ENCODE results near the gene GSTA2.
"Not testable (repeated sequence)": the region's sequence is repeated elsewhere in the genome, so short reads cannot be mapped to it uniquely, and the experiment has no call there.

Gene GSTA2

DNA sequence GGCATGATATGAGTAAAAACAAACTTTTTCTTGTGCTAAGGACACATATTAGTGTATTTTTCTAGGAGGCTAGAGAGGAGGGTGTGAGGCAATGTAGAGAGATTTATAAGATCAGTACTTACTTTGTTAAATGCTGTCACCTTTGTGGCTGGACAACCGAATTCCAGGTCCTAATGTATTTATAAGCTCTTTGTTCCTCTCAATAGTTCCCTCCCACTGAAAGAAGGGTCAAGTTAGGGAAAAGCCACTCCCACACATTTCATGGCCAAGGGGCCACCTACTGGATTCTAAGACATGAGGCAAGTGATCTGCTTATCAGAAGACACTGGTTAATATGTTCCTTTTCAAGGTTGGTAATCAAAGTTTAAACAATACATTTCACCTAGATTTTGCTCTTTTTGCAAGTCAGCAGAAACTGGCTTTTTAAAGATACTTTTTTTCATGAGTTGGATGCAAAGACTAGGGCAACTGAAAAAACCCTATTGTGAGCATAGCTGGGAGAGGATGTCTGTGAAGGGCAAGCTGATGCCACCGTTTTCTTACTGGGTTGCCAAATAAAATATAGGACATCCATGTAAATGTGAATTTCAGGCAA, at the start of gene GSTA2:
TSS of gene GSTA2 (minus strand) at position 154 of the 595 bp plus-strand sequence. CDS start 5,528 bp downstream, outside the sequence.
- DNase-seq (ENCODE audit: low read depth in 3 of 3), result not testable (repeated sequence)

DNA sequence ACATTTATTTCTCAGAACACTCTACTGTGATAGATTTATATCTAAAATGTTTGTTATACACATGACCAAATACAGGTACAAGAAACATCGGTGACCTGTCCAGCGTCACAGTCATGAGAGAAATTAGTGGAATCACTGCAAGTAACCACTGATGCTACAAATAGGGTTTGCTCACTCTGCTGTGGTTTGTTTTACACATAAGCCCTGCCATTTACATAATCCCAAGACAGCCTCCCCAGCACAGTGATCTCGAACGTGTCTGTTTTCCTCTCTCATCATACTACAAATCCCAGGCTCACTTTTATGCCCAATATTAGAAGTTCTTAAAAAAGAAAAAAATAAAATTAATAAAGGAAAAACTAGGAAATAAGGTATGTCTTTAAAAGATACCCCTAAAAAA, 46.5 kb upstream of the GSTA2 start:
- DNase-seq (ENCODE audit: low read depth in 3 of 3), result not testable (repeated sequence)

DNA sequence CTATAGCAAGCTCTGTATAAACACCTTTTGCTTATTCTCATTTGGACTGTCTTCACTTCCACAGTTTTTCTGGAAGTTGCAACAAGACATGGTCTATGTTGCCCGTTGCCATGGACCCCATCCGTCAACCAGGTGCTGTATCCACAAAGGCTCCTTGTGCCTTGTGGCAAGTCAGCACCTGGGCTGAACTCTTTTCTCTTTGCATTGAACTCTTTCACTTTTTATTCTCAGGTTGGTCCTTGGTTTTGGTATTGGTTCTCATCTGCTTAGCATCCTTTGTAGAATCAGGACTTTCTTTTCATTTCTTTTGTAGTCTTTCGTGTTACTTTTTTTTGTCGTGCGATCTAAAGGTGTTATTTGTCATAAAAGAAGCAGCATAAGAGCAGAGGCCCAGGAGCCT, 45.4 kb upstream of the GSTA2 start:
- no peak for DNase-seq (ENCODE audit: low read depth in 3 of 3)

DNA sequence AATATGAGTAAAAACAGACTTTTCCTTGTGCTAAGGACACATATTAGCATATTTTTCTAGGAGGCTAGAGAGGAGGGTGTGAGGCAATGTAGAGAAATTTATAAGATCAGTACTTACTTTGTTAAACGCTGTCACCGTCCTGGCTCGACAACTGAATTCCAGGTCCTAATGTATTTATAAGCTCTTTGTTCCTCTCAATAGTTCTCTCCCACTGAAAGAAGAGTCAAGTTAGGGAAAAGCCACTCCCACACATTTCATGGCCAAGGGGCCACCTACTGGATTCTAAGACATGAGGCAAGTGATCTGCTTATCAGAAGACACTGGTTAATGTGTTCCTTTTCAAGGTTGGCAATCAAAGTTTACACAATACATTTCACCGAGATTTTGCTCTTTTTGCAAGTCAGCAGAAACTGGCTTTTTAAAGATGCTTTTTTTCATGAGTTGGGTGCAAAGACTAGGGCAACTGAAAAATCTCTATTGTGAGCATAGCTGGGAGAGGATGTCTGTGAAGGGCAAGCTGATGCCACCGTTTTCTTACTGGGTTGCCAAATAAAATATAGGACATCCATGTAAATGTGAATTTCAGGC, 40.5 kb upstream of the GSTA2 start, which contains the start of gene GSTA1:
TSS of gene GSTA1 (minus strand) at position 149 of the 588 bp plus-strand sequence. CDS start 4,549 bp downstream, outside the sequence.
- not testable (repeated sequence) for DNase-seq (ENCODE audit: low read depth in 3 of 3)

DNA sequence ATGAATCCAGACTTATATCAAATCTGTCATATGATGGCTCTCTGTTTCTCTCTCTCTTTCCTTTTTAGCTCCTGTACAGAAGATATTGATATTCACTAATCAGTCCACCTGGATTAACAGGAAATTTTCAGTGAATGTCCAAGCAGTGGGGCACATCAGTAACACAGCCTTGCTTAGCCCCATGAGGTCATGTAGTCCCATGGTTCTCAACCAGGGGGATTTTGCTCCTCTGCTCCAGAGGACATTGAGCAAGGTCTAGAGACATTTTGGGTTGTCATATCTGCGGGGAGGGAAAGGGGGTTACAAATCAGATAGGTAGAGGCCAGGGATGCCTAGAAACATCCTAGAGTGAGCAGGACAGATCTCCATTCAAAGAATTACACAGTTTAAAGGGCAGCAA, 39.5 kb upstream of the GSTA2 start:
- no peak for DNase-seq (ENCODE audit: low read depth in 3 of 3)

DNA sequence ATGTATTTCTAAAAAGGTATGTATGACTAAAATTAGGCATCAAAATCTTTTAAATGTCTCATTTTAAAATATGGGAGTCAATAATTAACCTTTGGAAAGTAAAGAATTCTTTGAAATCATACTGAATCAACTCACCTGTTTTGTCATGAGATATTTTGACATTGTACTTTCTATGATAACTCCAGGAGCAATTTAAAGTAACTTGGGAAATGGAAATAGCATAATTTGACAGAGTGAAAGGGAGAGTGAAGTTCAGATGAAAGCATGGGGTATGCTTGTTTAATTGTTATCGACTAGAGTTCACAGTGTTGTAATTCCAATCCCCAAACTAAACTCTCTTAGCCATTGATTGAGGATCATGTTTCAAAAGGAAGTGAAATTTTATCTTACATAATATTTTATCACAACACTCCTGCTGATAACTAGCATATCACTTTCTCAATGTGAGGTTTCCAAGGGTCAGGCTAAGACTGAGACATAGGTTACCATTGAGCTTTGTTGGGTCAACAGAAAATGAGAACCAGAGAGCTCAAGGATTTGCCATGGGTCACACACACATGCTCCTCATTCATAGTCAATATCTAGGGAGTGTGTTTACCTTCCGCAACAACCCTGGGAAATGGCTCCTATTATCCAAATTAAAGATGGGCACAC, 38.0 kb upstream of the GSTA2 start:
- no peak for DNase-seq (ENCODE audit: low read depth in 3 of 3)

DNA sequence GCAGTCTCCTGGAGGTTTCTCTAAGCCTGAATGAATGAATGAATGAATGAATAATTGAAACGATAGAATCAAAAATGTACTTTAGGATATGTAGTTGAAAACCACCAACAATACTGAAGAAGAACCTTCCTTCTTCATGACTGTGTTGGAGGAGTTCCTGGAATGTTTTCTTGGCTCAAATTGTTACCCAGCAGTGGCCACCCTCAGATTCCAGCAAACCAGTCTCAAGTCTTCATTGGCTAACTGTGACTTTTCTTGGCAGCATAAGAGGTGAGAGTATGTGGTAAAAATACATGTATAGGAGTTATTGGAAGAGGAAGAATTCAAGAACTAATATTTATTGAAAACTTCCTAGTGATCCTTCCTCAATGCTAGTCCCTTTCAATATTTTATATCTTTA, 36.0 kb upstream of the GSTA2 start:
- DNase-seq (ENCODE audit: low read depth in 3 of 3), result not testable (repeated sequence)

DNA sequence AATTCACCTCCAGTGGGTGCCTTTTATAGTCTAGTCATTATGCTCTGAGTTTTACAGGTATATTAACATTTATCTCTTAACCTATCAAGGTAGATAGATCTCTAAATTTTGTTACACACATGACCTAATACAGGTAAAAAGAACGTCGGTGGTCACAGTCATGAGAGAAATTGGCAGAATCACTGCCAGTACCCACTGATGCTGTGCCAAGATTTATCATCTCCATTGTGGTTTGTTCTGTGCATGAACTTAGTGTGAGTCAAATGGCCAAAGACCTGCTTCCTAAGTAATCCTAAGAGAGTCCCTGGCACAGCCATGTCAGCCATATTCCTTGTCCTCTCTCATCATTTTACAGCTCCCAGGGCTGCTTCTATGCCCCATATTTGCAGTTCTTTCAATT, 31.1 kb upstream of the GSTA2 start:
- not testable (repeated sequence) for DNase-seq (ENCODE audit: low read depth in 3 of 3)

DNA sequence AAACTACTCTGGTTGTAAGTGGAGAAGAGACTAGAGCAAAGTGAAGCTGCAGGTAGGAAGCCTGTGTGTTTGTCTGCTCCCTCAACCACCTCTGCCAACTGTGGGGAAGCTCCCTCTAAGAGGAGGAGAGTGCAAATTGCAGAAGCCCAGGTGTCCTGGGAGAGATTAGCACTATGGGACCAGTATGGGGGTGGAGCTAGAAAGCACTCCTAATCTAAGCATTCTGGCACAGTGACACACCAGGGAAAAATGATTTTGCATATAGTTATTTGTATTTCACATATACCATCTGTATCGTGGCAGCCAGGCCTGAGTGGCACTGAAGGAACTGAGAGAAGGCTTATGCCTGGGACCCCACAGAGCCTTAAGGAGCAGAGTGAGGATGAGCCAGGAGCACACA, 27.6 kb upstream of the GSTA2 start:
- DNase-seq (ENCODE audit: low read depth in 3 of 3), result no peak

DNA sequence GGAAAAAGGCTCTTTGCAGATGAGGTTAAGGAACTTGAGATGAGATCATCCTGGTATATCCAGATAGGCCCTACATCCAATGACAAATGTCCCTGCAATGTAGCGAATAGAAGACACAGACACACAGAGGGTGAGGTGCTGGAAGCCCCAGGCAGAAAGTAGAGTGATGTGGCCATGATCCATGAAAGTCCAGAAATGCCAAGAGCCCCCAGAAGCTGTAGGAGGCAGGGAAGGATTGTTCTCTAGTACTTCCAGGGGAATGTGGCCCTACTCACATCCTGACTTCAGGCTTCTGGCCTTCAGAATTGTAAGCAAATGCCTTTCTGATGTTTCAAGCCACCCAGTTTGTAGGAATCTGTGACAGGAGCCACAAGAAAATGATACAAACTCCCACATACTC, 26.4 kb upstream of the GSTA2 start:
- not testable (repeated sequence) for DNase-seq (ENCODE audit: low read depth in 3 of 3)

DNA sequence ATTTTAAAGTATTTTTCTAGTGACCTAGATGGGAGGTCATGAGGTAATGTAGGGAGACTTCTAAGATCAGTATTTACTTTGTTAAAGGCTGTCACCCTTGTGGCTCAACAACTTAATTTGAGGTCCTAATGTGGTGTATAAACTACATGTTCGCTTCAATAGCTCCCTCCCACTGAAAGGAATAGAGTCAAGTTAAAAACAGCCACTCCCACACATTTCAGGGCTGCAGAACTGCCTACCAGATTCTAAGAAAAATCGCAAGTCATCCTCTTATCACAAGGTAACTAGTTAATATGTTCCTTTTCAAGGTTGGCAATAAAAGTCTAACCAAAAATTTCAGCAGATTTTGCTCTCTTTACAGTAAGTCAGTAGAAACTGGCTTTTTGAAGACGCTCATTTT, 25.2 kb upstream of the GSTA2 start:
- DNase-seq (ENCODE audit: low read depth in 3 of 3), result no peak

DNA sequence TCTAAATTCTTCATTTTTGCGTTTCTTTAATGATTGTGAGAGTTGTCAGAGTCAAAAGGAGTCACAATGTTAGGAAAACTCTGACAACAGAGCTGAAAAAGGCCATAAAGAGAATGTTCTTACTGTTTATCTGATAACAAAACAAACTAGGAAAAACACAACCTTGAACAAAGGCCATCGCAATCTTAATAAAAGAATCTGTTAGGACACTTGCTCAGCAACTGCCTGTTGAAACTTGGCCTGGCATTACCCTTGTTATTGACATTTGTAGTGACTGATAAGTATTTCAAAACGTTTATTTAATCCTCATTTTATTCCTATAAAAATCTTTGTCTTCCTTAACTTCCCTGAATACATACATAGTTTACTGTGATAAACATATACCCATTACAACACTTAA, 24.6 kb upstream of the GSTA2 start:
- no peak for DNase-seq (ENCODE audit: low read depth in 3 of 3)

DNA sequence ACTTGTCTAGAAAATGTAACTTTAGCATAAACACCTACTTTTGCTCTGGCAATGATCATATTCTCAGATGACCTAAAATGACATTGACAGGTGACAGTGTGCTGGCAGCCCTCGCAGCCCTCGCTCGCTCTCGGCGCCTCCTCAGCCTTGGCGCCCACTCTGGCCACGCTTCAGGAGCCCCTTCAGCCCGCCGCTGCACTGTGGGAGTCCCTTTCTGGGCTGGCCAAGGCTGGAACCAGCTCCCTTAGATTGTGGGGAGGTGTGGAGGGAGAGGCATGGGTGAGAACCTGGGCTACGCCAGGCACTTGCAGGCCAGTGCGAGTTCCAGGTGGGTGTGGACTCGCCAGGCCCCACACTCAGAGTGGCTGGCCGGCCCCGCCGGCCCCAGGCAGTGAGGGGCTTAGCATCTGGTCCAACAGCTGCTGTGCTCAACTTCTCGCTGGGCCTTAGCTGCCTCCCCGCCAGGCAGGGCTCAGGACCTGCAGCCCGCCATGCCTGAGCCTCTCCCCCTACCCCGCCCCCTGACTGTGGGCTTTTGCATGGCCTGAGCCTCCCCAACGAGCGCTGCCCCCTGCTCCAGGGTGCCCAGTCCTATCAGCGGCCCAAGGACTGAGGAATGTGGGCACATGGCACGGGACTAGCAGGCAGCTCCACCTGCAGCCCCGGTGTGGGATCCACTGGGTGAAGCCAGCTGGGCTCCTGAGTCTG, 23.1 kb upstream of the GSTA2 start:
- no peak for DNase-seq (ENCODE audit: low read depth in 3 of 3)

DNA sequence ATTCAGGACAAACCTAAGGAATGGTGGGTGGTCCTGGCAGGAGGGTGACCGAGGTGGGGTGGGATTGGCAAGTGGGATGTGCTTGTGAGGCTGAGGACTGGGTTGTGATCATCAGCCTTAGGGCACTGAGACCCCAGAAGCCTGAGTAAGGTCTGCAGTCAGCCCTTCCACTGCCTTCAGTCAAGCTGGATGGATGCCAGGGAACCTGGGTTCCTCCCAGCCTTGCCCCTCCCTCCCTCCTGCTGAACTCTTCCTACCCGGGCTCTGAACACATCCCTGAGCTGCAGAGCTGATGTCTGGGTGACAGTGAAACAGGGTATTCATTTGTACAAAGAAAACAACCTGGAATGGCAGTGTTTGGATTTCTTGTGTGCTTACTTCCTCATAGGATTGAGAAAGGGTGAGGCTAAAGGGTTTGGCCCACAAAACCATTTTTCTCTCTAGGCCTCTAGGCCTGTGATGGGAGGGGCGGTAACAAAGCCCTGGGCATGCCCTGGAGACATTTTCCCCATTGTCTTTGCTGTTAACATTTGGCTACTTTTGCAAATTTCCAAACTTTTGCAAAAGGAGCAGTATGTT, 19.5 kb upstream of the GSTA2 start:
- not testable (repeated sequence) for DNase-seq (ENCODE audit: low read depth in 3 of 3)

DNA sequence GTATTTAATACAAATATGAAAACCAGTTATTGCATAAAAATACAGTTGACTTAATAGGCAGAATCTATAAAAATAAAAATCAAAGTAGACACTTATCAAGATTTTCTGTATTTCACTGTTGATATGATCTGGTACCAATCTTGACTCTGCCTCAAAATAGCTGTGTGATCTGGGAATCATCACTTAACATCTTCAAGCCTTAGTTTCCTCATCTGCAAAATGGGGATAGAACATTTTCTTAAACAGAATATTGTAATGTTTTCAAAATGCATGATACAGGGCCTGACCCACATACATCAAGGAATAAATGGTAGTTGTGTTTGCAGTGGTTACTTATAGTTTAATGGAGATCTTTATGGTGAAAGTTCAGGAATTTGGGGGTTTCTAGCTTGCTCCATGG, 18.9 kb upstream of the GSTA2 start:
- not testable (repeated sequence) for DNase-seq (ENCODE audit: low read depth in 3 of 3)

DNA sequence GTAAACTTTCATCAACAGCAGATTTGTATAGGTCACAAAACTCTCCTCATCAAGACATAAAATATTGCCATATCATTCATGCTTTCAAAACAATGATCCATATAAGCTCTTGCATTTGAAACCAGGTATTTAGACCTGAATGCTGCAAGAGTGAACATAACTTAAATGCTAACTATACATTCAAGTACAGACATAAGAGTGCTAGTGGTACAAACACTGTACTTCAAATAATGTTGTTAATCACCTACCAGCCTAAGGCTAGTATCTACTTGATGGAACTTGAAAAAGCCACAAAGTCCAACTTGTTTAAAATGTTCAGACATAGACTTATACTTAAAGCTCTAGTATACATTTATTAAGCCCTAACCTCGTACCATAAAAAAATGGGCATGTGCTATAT, 16.0 kb upstream of the GSTA2 start:
- no peak for DNase-seq (ENCODE audit: low read depth in 3 of 3)

DNA sequence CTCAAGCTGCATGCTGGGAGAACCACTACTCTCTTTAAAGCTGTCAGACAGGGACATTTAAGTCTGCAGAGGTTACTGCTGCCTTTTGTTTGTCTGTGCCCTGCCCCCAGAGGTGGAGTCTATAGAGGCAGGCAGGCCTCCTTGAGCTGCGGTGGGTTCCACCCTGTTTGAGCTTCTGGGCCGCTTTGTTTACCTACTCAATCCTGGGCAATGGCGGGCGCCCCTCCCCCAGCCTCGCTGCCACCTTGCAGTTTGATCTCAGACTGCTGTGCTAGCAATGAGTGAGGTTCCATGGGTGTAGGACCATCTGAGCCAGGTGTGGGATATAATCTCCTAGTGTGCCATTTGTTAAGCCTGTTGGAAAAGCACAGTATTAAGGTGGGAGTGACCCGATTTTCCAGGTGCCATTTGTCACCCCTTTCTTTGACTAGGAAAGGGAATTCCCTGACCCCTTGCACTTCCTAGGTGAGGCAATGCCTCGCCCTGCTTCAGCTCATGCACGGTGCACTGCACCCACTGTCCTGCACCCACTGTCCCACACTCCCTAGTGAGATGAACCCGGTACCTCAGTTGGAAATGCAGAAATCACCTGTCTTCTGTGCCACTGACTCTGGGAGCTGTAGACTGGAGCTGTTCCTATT, 13.6 kb upstream of the GSTA2 start:
- not testable (repeated sequence) for DNase-seq (ENCODE audit: low read depth in 3 of 3)

DNA sequence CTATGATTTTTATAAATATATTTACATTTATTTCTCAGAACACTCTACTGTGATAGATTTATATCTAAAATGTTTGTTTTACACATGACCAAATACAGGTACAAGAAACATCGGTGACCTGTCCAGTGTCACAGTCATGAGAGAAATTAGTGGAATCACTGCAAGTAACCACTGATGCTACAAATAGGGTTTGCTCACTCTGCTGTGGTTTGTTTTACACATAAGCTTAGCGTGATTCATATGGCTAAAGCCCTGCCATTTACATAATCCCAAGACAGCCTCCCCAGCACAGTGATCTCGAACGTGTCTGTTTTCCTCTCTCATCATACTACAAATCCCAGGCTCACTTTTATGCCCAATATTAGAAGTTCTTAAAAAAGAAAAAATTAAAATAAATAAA, 6.1 kb upstream of the GSTA2 start:
- not testable (repeated sequence) for DNase-seq (ENCODE audit: low read depth in 3 of 3)

DNA sequence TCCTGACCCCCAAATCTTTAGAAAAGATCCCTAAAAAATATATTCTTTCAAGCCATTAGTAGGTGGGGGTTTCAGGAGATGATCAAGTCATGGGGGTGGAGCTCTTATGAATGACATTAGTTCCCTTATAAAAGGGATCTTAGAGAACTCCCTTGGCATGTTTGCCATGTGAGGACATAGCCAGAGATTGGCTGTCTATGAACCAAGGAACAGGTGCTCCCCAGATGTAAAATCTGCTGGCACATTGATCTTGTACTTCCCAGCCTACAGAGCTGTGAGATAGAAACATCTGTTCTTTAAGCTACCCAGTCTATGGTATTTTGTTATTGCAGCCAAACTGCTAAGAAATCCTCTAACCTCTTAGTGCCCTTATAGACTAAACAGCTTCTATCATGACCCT, 4.4 kb upstream of the GSTA2 start:
- DNase-seq (ENCODE audit: low read depth in 3 of 3), result not testable (repeated sequence)

DNA sequence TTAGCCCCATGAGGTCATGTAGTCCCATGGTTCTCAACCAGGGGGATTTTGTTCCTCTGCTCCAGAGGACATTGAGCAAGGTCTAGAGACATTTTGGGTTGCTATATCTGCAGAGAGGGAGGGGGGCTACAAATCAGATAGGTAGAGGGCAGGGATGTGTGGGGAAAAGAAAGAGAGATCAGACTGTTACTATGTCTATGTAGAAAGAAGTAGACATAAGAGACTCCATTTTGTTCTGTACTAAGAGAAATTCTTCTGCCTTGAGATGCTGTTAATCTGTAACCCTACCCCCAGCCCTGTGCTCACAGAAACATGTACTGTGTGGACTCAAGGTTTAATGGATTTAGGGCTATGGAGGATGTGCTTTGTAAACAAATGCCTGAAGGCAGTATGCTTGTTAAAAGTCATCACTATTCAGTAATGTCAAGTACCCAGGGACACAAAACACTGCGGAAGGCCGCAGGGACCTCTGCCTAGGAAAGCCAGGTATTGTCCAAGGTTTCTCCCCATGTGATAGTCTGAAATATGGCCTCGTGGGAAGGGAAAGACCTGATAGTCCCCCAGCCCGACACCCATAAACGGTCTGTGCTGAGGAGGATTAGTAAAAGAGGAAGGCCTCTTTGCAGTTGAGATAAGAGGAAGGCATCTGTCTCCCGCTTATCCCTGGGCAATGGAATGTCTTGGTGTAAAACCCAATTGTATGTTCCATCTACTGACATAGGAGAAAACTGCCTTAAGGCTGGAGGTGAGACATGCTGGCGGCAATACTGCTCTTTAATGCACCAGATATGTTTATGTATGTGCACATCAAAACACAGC, 1.4 kb downstream of the GSTA2 start:
- DNase-seq (ENCODE audit: low read depth in 3 of 3), result not testable (repeated sequence)

Data from stimulated activated CD4-positive, alpha-beta T cell treated with anti-CD3 and anti-CD28 coated beads, TNF-alpha, amount 100 ng/mL, for 48 hours (primary cell).